GM12864 (cell line): ENCODE results near the gene CHST2.
"Not testable (repeated sequence)": the region's sequence is repeated elsewhere in the genome, so short reads cannot be mapped to it uniquely, and the experiment has no call there.

ENCODE experiments used
- DNase-seq: peaks from one replicate; pipeline ENCODE4 v3.0.0-alpha.2; 2011; ENCODE audit warnings: low read depth
- H3K4me3 ChIP-seq: 2 replicates; pipeline ENCODE4 v1.5.1; 2011; ENCODE audit warnings: mild to moderate bottlenecking, low read depth, low read length, control low read depth
- CTCF ChIP-seq: IDR thresholded peaks from 2 replicates; pipeline ENCODE4 v1.5.1; 2011; ENCODE audit warnings: low read depth, mild to moderate bottlenecking, moderate library complexity, low read length, control low read depth, inconsistent platforms; ENCODE audit errors: missing control alignments

CHST2 gene, protein sequence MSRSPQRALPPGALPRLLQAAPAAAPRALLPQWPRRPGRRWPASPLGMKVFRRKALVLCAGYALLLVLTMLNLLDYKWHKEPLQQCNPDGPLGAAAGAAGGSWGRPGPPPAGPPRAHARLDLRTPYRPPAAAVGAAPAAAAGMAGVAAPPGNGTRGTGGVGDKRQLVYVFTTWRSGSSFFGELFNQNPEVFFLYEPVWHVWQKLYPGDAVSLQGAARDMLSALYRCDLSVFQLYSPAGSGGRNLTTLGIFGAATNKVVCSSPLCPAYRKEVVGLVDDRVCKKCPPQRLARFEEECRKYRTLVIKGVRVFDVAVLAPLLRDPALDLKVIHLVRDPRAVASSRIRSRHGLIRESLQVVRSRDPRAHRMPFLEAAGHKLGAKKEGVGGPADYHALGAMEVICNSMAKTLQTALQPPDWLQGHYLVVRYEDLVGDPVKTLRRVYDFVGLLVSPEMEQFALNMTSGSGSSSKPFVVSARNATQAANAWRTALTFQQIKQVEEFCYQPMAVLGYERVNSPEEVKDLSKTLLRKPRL

GRCh38 chr3:143119009-143119914, at the start of gene CHST2:
CHST2 (plus strand) TSS chr3:143119771; CDS start chr3:143120817, 1,046 bp downstream.
- H3K4me3 ChIP-seq, result peak within 1 kb of the TSS; percentile 88
- no peak for DNase-seq
- TF ChIP-seq CTCF, result no peak

DNA sequence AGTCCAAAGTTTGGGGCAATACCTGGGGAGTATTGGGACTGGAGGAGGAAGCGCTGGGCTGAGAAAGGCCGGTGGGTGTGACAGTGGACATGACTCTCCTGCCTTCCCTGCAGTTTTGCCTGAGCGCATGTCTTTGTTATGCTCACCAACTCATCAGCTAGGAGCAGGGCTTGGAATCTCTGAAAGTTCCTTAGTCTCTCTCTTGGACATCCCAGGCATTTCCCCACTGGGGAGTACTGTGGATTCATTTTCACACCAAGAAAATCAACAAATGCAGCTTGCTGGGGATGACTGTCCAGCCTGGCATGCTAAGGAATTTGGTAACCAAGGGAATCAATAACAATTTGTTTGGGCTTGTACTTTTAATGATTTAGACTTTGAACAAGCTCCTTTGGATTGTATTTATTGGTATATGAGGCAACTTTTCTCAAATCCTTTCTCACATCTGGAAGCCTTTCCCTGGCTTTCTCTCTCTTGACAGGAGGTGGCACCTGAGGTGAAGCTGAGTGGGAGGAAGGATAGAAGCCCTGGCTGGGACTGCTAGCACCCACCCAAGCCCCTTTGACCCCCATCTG, 48.5 kb upstream of the CHST2 start:
- H3K4me3 ChIP-seq, result no peak overlapping the region
- no peak for DNase-seq
- TF ChIP-seq CTCF, result no peak

DNA sequence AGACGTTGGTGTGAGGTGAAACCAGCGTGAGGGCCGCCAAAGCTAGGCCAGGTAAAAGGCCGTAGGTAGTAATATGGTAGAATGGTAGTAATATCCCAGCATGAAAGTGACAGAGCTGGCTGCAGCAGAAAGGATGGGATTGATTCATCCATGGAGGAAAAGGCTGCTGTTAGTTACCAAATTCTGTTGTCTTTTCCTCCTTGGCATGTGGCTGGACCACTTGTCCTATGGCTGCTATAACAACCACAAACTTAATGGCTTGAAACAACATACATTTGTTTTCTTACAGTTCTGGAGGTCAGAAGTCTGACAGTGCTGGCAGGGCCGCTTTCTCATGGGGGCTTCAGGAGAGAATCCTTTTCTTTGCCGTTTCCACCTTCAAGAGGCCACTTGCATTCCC, 47.8 kb upstream of the CHST2 start:
- DNase-seq, result no peak
- TF ChIP-seq CTCF, result no peak
- no peak overlapping the region for H3K4me3 ChIP-seq

DNA sequence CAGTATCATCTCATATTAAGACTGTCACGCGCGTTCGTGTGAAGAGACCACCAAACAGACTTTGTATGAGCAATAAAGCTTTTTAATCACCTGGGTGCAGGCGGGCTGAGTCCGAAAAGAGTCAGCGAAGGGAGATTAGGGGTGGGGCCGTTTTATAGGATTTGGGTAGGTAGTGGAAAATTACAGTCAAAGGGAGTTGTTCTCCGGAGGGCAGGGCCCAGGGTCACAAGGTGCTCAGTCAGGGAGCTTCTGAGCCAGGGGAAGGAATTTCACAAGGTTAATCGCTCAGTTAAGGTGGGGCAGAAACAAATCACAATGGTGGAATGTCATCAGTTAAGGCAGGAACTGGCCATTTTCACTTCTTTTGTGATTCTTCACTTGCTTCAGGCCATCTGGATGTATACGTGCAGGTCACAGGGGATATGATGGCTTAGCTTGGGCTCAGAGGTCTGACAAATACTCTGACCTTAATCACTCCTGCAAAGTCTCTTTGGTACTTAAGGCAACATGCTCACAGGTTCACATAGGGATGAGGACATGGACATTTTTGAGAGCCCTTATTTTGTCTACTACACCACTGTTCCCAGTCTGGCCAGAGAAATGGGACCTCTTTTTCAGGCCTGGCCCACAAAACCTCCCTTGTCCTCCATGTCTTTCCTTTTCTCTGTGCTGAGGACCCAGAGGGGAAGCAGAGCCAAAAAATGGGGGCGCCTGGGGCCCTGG, 47.1 kb upstream of the CHST2 start:
- DNase-seq, H3K4me3 ChIP-seq: not testable (repeated sequence)

DNA sequence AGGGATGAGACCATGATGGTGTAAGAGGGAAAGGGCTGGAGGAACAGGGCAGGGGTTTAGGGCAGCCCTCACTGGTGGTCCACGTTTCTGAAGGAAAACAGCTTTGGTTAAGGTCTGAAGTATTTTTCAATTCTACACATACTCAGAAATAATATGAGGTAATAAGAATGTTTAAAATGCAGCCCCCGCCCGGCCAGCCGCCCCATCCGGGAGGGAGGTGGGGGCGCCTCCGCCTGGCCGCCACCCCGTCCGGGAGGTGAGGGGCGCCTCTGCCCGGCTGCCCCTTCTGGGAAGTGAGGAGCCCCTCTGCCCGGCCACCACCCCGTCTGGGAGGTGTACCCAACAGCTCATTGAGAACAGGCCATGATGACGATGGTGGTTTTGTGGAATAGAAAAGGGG, 46.0 kb upstream of the CHST2 start:
- H3K4me3 ChIP-seq, DNase-seq: not testable (repeated sequence)

DNA sequence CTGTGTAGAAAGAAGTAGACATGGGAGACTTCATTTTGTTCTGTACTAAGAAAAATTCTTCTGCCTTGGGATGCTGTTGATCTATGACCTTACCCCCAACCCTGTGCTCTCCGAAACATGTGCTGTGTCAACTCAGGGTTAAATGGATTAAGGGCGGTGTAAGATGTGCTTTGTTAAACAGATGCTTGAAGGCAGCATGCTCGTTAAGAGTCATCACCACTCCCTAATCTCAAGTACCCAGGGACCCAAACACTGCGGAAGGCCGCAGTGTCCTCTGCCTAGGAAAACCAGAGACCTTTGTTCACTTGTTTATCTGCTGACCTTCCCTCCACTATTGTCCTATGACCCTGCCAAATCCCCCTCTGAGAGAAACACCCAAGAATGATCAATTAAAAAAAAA, 45.6 kb upstream of the CHST2 start:
- H3K4me3 ChIP-seq, DNase-seq: not testable (repeated sequence)

- DNase-seq, result no peak
- no peak for TF ChIP-seq CTCF
Observed at GRCh38 chr3:143078883-143079282, 40.7 kb upstream of the CHST2 start.

GRCh38 chr3:143080196-143080595, 39.4 kb upstream of the CHST2 start:
- no peak for TF ChIP-seq CTCF
- DNase-seq, result no peak
- no peak overlapping the region for H3K4me3 ChIP-seq

More at GRCh38 chr3:143078883-143079282, 40.7 kb upstream of the CHST2 start:
- no peak overlapping the region for H3K4me3 ChIP-seq
